ENCODE data around the gene SEMA7A. TPM values are rescaled to one million over a fixed set of nuclear protein-coding genes. Genes with fewer than 3 reads are reported as not detected.

Gene SEMA7A
- total RNA-seq, 1 donor from 2014 or later = 3.9 TPM

DNA sequence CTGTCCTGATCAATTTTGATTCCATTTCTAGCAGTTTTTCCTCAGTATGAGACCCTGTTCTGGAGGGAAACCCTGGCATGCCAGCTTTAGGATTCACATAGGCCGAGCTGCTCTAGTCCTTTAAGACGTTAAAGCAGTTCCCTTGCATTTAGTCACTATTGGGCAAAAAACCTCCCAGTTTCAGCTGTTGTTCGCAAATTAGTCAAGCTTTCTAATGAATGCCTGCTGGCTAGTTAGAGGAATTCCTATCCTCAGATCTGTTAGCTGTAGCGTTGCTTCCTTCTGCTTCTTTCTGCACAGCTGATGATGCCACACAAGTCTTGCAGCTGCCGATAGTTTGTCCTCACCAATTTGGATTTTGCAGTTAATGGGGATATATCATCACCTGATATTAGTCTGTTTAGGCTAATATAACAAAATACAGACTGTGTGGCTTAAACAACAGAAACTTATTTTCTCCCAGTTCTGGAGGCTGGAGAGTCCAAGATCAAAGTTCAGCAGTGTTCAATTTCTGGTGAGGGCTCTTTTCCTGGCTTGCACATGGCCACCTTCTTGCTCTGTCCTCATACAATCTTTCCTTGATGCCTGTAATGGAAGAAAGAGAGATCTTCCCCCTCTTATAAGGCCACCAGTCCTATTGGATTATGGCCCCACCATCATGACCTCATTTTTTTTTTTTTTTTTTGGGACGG, 34.7 kb upstream of the SEMA7A start:
- Histone ChIP-seq H3K4me3 (no peak overlapping the region), H3K36me3 (no peaks in the 10 kb centered on the region), H3K27me3 (no peaks in the 10 kb centered on the region), H3K4me1 (no peaks in the 10 kb centered on the region), H3K9me3 (no peaks in the 10 kb centered on the region), H3K27ac (no peak overlapping the region)
- DNase-seq (ENCODE audit: extremely low spot score in 2 of 2) = no peak
- no peak for TF ChIP-seq POLR2AphosphoS5 (IDR thresholded peaks at IDR 0.05; ENCODE audit: insufficient read depth in 1 of 2, low read depth in 1 of 2)
- TF ChIP-seq CTCF (IDR thresholded peaks at IDR 0.05) = no peak
- TF ChIP-seq POLR2A (IDR thresholded peaks at IDR 0.05) = no peak
- intact Hi-C loops (cut with DNase I) = no loop called here

- intact Hi-C loops (cut with DNase I) = no loop called here
Observed at GRCh38 chr15:74466570-74466969, 32.8 kb upstream of the SEMA7A start.

DNA sequence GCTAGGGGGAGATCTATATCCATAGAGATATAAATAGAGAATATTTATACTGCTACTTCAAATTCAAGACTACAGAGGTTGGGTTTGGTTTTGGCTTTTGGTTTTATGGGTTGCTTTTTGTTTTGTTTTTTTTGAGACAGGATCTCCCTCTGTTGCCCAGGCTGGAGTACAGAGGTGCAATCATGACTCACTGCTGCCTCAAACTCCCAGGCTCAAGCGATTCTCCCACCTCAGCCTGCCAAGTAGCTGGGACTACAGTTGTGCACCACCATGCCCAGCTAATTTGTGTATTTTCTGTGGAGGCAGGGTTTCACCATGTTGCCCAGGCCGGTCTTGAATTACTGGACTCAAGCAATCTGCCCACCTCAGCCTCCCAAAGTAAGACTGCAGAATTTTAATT, 31.1 kb upstream of the SEMA7A start:
- intact Hi-C loops (cut with DNase I) = no loop called here
- H3K27ac ChIP-seq = no peak overlapping the region

More at GRCh38 chr15:74466570-74466969, 32.8 kb upstream of the SEMA7A start:
- TF ChIP-seq POLR2AphosphoS5 (IDR thresholded peaks at IDR 0.05; ENCODE audit: insufficient read depth in 1 of 2, low read depth in 1 of 2) = no peak
- no peak overlapping the region for H3K27ac ChIP-seq
- H3K9me3 ChIP-seq = no peaks in the 10 kb centered on the region
- no peak for DNase-seq (ENCODE audit: extremely low spot score in 2 of 2)
- no peaks in the 10 kb centered on the region for H3K27me3 ChIP-seq
- H3K4me1 ChIP-seq = peaks cover 8% of the 10 kb centered on the region
- H3K36me3 ChIP-seq = no peaks in the 10 kb centered on the region
- no peak overlapping the region for H3K4me3 ChIP-seq

DNA sequence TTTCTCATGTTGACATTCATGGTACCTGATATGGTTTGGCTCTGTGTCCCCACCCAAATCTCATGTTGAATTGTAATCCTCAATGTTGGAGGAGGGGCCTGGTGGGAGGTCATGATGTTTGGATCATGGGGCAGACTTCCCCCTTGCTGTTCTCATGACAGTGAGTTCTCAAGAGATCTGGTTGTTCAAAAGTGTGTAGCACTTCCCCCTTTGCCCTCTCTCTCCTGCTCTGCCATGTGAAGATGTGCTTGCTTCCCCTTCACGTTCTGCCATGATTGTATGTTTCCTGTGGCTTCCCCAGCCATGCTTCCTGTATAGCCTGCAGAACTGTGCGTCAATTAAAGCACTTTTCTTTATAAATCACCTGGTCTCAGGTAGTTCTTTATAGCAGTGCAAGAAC, 30.5 kb upstream of the SEMA7A start:
- DNase-seq (ENCODE audit: extremely low spot score in 2 of 2) = no peak
- intact Hi-C loops (cut with DNase I) = no loop called here
- Histone ChIP-seq H3K9me3 (no peaks in the 10 kb centered on the region), H3K4me3 (no peak overlapping the region), H3K27ac (no peak overlapping the region), H3K36me3 (no peaks in the 10 kb centered on the region), H3K4me1 (peaks cover 21% of the 10 kb centered on the region), H3K27me3 (no peaks in the 10 kb centered on the region)
- TF ChIP-seq POLR2AphosphoS5 (IDR thresholded peaks at IDR 0.05; ENCODE audit: insufficient read depth in 1 of 2, low read depth in 1 of 2) (no peak), POLR2A (IDR thresholded peaks at IDR 0.05) (no peak), CTCF (IDR thresholded peaks at IDR 0.05) (no peak)

More for the DNA sequence above, 31.1 kb upstream of the SEMA7A start:
- DNase-seq (ENCODE audit: extremely low spot score in 2 of 2) = no peak
- no peak overlapping the region for H3K4me3 ChIP-seq
- H3K4me1 ChIP-seq = peaks cover 19% of the 10 kb centered on the region
- no peaks in the 10 kb centered on the region for H3K27me3 ChIP-seq
- TF ChIP-seq POLR2A (IDR thresholded peaks at IDR 0.05) (no peak), POLR2AphosphoS5 (IDR thresholded peaks at IDR 0.05; ENCODE audit: insufficient read depth in 1 of 2, low read depth in 1 of 2) (no peak), CTCF (IDR thresholded peaks at IDR 0.05) (no peak)
- no peaks in the 10 kb centered on the region for H3K9me3 ChIP-seq
- H3K36me3 ChIP-seq = no peaks in the 10 kb centered on the region

GRCh38 chr15:74463634-74464033, 29.9 kb upstream of the SEMA7A start:
- intact Hi-C loops (cut with DNase I) = no loop called here
- Histone ChIP-seq H3K27ac (no peak overlapping the region), H3K9me3 (no peaks in the 10 kb centered on the region), H3K27me3 (no peaks in the 10 kb centered on the region), H3K36me3 (no peaks in the 10 kb centered on the region), H3K4me3 (no peak overlapping the region), H3K4me1 (peaks cover 26% of the 10 kb centered on the region)
- DNase-seq (ENCODE audit: extremely low spot score in 2 of 2) = no peak
- TF ChIP-seq POLR2AphosphoS5 (IDR thresholded peaks at IDR 0.05; ENCODE audit: insufficient read depth in 1 of 2, low read depth in 1 of 2) = no peak
- TF ChIP-seq CTCF (IDR thresholded peaks at IDR 0.05) = no peak
- no peak for TF ChIP-seq POLR2A (IDR thresholded peaks at IDR 0.05)

Data from vagina (tissue), 2 donors.